Tibial nerve (tissue), 4 donors: ENCODE results near the gene SUFU. TPM values are rescaled to one million over a fixed set of nuclear protein-coding genes. Genes with fewer than 3 reads are reported as not detected.

Experiments used
- DNase-seq, 2 donors: peaks; one replicate each; pipeline ENCODE4 v3.0.0-alpha.2; 2019; ENCODE audit warnings: low spot score in 2 of 2
- H3K27ac ChIP-seq, 4 donors: fragments of 200-600 bp; sonication (generic) in 3 of 4; one replicate each; pipeline ENCODE4 v1.5.1; 2017 to 2019; ENCODE audit warnings: mild to moderate bottlenecking in 1 of 4
- H3K27me3 ChIP-seq, 2 donors: fragments of 200-600 bp; sonication (generic) in 1 of 2; one replicate each; pipeline versions ENCODE4 v1.5.1 to v1.6.0; 2017 to 2019
- H3K36me3 ChIP-seq, 3 donors: fragments of 200-600 bp; sonication (generic); one replicate each; pipeline ENCODE4 v1.5.1; 2018 to 2019
- H3K4me1 ChIP-seq, 4 donors: fragments of 200-600 bp; sonication (generic) in 3 of 4; one replicate each; pipeline ENCODE4 v1.5.1; 2017 to 2019
- H3K4me3 ChIP-seq, 4 donors: fragments of 200-600 bp; sonication (generic) in 3 of 4; one replicate each; pipeline ENCODE4 v1.5.1; 2017 to 2019; ENCODE audit warnings: mild to moderate bottlenecking in 1 of 4, moderate library complexity in 1 of 4
- H3K9me3 ChIP-seq, 4 donors: fragments of 200-600 bp; sonication (generic) in 3 of 4; one replicate each; pipeline ENCODE4 v1.5.1; 2017 to 2019
- EP300 ChIP-seq, 2 donors: sonication (generic); formaldehyde crosslinking; IDR thresholded peaks; one replicate each; pipeline ENCODE4 v1.6.1; 2017; ENCODE audit warnings: antibody characterized with exemption in 2 of 2, mild to moderate bottlenecking in 1 of 2
- POLR2A ChIP-seq, 2 donors: fragments of 450-650 bp; IDR thresholded peaks; one replicate each; pipeline ENCODE4 v1.6.1; 2017; ENCODE audit warnings: antibody characterized with exemption in 2 of 2, mild to moderate bottlenecking in 2 of 2, moderate library complexity in 2 of 2
- WGBS, 2 donors: methylation state at CpG; one replicate each; pipeline ENCODE4 v1.1.5; 2018; 5-methylcytosine and 5-hydroxymethylcytosine counted together
- total RNA-seq, 4 donors: library from RNA; depleted of rRNA; stranded (reverse); fragments of >200 nt; gene quantifications; one replicate each; pipeline ENCODE4 v1.1.0, GENCODE V29; 2016
- TF ChIP-seq, protein P1 (sequence below), 5 experiments: fragments of 200-600 bp in 3 of 5; fragments of 450-650 bp in 2 of 5; sonication (generic) in 3 of 5; IDR thresholded peaks; one replicate each; pipeline ENCODE4 v1.5.1; 2016 to 2019; ENCODE audit warnings: antibody characterized with exemption in 5 of 5, mild to moderate bottlenecking in 3 of 5, moderate library complexity in 2 of 5

Gene SUFU
- total RNA-seq, 4 donors from 2014 or later: 9.8 to 17.1 (median 14.2) TPM

DNA sequence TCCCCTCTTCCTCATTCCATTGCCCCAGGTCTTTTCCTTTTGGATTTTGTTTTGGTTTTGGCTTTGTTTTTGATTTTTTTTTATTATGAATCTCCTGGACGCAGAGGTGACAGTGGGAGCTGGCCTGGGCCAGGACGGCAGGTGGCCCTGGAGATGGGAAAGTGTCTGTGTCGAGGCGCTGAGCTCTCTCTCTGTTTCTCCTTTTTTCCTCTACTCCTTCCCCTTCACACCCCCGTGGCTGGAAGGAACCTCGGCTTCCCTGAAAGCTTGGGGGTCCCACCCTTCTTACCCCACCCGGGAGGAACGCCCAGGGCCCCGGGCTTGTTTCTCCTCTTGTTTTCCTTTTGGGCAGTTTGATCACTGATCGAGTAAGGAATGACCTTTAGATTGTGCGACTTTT, 153.7 kb downstream of the SUFU start:
- 56 to 57% methylated on average over 11 of the region's 11 CpGs for WGBS, 2 donors
- Histone ChIP-seq H3K4me1 (peaks cover 0 to 88% (median 32%) of the 10 kb centered on the region in 4 donors), H3K9me3 (no peaks in the 10 kb centered on the region), H3K4me3 (no peak overlapping the region), H3K27me3 (no peaks in the 10 kb centered on the region), H3K27ac (peak overlapping the region in 3 of 4 donors; percentile 25 to 79 (median 57)), H3K36me3 (peaks cover 0 to 68% (median 31%) of the 10 kb centered on the region in 3 donors)
- DNase-seq: no peak
- no peak for TF ChIP-seq EP300 (IDR thresholded peaks at IDR 0.05)
- TF ChIP-seq, protein P1, sequence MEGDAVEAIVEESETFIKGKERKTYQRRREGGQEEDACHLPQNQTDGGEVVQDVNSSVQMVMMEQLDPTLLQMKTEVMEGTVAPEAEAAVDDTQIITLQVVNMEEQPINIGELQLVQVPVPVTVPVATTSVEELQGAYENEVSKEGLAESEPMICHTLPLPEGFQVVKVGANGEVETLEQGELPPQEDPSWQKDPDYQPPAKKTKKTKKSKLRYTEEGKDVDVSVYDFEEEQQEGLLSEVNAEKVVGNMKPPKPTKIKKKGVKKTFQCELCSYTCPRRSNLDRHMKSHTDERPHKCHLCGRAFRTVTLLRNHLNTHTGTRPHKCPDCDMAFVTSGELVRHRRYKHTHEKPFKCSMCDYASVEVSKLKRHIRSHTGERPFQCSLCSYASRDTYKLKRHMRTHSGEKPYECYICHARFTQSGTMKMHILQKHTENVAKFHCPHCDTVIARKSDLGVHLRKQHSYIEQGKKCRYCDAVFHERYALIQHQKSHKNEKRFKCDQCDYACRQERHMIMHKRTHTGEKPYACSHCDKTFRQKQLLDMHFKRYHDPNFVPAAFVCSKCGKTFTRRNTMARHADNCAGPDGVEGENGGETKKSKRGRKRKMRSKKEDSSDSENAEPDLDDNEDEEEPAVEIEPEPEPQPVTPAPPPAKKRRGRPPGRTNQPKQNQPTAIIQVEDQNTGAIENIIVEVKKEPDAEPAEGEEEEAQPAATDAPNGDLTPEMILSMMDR (IDR thresholded peaks at IDR 0.05): no peak

DNA sequence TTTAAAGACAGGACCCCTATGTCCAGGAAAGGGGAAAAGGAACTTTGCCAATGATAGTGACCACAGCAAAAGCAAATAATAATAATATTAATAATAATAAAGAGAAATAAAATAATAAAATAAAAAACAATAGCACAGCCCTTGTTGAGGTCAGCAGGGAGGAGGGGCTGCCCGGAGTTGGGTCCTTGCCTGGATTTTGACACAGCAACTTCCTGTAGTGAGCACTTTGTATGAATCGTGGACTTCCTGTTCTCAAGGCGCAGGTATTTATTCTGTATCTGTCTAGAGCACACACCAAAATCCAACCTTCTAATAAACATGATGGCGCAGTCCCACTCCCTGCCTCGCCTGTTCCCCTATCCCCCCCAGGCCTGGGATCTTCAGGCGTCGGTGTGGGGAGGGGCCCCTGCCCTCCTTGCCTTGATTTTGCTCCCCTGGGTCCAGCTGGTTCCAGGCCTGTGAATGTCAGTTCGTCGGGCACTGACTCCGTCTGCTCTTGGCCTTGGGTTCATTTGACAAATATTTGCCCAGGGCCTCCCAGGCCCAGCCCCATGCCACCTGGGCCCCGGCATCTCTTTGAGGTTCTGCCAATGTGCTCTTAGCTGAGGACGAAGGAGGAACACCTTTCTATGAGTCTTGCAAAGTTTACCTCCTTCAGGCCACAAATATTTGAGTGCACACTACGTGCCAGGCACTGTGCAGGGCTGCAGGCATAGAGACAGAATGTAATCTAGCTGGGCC, 154.4 kb downstream of the SUFU start:
- Histone ChIP-seq H3K4me3 (no peak overlapping the region), H3K4me1 (peaks cover 0 to 81% (median 25%) of the 10 kb centered on the region in 4 donors), H3K27me3 (no peaks in the 10 kb centered on the region), H3K9me3 (no peaks in the 10 kb centered on the region), H3K27ac (peak overlapping the region in 3 of 4 donors; percentile 25 to 79 (median 57)), H3K36me3 (peaks cover 0 to 63% (median 31%) of the 10 kb centered on the region in 3 donors)
- no peak for DNase-seq
- whole genome bisulfite sequencing, 2 donors: 48 to 49% methylated on average over 11 to 13 of the region's 13 CpGs
- TF ChIP-seq, protein P1 (IDR thresholded peaks at IDR 0.05): no peak
- peak in 1 of 2 donors; percentile 49 for TF ChIP-seq EP300 (IDR thresholded peaks at IDR 0.05)

DNA sequence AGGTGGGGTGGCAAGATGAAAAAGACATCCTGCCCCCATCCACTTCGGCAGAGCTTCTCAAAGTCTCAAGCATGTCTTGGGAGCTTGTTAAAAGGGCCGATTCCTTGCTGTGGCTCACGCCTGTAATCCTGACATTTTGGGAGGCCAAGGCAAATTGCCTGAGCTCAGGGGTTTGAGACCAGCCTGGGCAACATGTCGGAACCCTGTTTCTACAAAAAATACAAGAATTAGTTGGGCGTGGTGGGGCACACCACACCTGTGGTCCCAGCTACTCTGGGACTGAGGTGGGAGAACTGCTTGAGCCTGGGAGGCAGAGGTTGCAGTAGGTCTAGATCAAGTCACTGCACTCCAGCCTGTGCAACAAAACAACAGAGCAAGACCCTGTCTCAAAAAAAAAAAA, 155.0 kb downstream of the SUFU start:
- H3K9me3 ChIP-seq: no peaks in the 10 kb centered on the region
- no peaks in the 10 kb centered on the region for H3K27me3 ChIP-seq
- H3K4me3 ChIP-seq: no peak overlapping the region
- peaks cover 0 to 74% (median 23%) of the 10 kb centered on the region in 4 donors for H3K4me1 ChIP-seq
- peak overlapping the region in 3 of 4 donors; percentile 25 to 57 (median 25) for H3K27ac ChIP-seq
- TF ChIP-seq POLR2A (IDR thresholded peaks at IDR 0.05) (no peak), EP300 (IDR thresholded peaks at IDR 0.05) (no peak)
- TF ChIP-seq, protein P1 (IDR thresholded peaks at IDR 0.05): no peak
- WGBS, 2 donors: 60 to 85% methylated on average over 5 of the region's 5 CpGs
- H3K36me3 ChIP-seq: peaks cover 0 to 56% (median 31%) of the 10 kb centered on the region in 3 donors
- DNase-seq: no peak

DNA sequence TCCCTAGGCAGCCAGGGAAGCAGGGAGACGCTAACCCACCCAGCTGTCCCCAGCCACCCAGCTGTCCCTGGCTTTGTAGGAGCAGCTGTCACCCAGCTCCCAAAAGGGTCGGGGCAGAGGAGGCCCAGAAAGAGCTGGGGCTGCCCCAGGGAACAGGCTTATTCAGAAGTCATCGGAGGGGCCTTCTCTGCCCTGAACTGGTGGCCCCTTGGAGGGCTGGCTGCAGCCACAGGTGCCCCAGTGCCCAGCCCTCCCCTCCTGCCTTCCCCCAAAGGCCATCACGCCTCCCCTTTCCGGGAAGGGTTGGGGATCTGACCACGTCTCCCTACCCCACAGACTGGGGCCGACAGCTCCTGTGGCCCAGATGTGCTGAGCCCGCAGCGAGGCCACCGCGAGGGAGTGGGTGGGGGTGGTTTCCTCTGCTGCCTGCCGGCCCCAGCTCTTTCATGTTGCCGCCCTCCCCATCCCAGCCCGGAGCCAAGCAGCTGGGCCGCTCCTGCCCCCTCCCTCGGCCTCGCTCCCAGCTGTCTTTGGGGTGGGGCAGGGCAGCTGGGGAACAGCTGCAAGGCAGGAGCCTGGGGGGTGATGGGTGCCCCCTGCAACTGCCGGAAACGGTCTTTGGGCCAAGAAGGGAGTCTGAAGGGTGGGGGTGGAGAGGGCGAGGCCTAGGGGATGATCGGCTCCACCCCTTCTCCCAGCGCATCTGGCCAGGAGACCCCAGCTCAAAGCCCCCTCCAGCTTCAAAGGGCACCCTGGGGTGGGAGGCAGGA, 157.3 kb downstream of the SUFU start:
- peak overlapping the region in 3 of 4 donors; percentile 42 to 90 (median 72) for H3K27ac ChIP-seq
- 7 to 12% methylated on average over 11 to 22 of the region's 22 CpGs for WGBS, 2 donors

DNA sequence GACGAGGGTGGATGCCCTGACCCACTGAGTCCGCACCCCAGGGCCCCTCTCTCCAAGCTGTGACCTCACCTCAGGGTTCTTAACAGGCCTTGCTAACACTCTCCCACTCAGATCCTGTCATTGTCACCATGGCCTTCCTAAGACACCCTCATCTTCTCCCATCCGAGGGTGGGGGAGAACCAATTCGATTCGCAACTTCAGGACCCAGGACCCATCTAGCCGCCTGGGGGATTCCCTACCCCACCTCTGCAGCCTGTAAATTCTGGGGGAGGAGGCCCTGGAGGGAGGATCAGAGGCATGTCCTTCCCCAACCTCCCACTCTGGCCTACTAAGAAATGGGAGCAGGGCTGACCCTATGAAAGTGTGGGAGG, 157.9 kb downstream of the SUFU start:
- H3K27me3 ChIP-seq: no peaks in the 10 kb centered on the region
- H3K9me3 ChIP-seq: no peaks in the 10 kb centered on the region
- 38 to 51% methylated on average over 3 to 6 of the region's 6 CpGs for WGBS, 2 donors
- H3K36me3 ChIP-seq: peaks cover 0 to 28% (median 7%) of the 10 kb centered on the region in 3 donors
- peaks cover 0 to 47% (median 23%) of the 10 kb centered on the region in 4 donors for H3K4me1 ChIP-seq
- no peak overlapping the region for H3K4me3 ChIP-seq
- peak overlapping the region in 3 of 4 donors; percentile 42 to 90 (median 72) for H3K27ac ChIP-seq
- TF ChIP-seq, protein P1 (IDR thresholded peaks at IDR 0.05): no peak
- TF ChIP-seq EP300 (IDR thresholded peaks at IDR 0.05) (no peak), POLR2A (IDR thresholded peaks at IDR 0.05) (no peak)
- DNase-seq: no peak

More for the DNA sequence above, 157.3 kb downstream of the SUFU start:
- Histone ChIP-seq H3K36me3 (peaks cover 0 to 33% (median 12%) of the 10 kb centered on the region in 3 donors), H3K4me3 (peak overlapping the region in 1 of 4 donors; percentile 23), H3K9me3 (no peaks in the 10 kb centered on the region), H3K4me1 (peaks cover 0 to 51% (median 23%) of the 10 kb centered on the region in 4 donors), H3K27me3 (no peaks in the 10 kb centered on the region)
- TF ChIP-seq POLR2A (IDR thresholded peaks at IDR 0.05) (no peak), EP300 (IDR thresholded peaks at IDR 0.05) (peak in 1 of 2 donors; percentile 45)
- no peak for DNase-seq
